HG03196 (cell line): ENCODE data around the gene GAGE10.
"Not testable (repeated sequence)": the region's sequence is repeated elsewhere in the genome, so short reads cannot be mapped to it uniquely, and the experiment has no call there.

Experiments used
- ATAC-seq: cut with Tn5 transposase; IDR thresholded peaks from one replicate; pipeline ENCODE4 v1.9.1; 2021; ENCODE audit not compliant: unreplicated experiment

GAGE10 gene

DNA sequence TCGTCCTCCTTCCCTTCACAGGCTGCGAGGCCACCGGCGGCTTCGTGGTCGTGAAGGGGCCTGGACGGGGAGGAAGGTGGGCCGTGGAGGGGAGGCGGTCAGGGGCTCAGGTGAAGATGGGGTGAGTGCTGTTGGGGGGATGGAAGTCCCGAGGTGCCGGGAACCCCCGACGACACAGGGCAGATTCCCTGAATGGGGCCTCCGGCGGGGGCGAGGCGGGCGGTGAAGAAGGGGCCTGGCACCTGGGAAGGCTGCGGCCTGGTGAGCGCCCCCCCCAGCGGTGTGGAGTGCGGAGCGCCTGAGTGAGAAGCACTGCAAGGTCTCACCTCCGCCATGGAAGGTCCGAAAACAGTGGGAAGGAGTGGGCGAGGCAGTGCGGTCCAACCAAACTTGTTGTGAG, 18.8 kb downstream of the GAGE10 start:
- not testable (repeated sequence) for ATAC-seq

DNA sequence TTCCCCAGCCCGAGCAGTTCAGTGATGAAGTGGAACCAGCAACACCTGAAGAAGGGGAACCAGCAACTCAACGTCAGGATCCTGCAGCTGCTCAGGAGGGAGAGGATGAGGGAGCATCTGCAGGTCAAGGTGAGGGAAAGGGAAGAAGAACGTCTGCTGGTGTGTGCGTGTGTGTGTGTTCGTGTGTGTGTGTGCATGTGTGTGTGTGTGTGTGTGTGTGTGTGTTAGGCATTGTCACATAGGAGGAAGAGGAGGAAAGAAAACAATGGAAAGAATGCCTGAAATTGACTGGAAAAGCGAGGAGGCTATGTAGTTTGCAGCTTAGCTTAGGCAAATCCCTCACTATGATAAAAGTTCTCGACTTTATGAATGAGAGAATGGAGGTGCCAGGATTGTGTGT, 20.3 kb downstream of the GAGE10 start:
- ATAC-seq, result not testable (repeated sequence)

DNA sequence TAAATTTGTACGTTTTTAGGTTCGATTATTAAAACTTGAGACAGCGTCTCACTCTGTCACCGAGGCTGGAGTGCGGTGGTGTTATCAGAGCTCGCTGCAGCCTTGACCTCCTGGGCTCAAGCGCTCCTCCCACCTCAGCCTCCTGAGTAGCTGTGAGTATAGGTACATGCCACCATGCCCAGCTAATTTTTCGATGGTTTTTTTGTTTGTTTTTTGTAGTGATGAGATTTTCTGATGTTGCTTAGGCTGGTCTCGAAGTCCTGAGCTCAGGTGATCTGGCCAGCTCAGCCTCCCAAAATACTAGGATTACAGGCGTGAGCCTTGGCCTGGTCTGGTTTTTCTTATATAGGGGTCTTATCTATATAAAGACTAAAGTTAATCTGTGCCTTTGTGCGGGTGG, 27.0 kb downstream of the GAGE10 start:
- not testable (repeated sequence) for ATAC-seq

DNA sequence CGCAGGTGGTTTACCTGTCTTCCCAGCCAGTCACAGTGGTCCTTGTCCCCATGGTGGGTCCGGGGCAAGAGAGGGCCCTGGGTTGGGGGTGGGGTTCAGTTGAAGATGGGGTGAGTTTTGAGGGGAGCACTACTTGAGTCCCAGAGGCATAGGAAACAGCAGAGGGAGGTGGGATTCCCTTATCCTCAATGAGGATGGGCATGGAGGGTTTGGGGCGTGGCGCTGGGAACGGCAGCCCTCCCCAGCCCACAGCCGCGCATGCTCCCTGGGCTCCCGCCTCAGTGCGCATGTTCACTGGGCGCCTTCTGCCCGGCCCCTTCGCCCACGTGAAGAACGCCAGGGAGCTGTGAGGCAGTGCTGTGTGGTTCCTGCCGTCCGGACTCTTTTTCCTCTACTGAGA, 27.8 kb downstream of the GAGE10 start, which contains the start of gene GAGE13:
TSS of gene GAGE13 (plus strand) at position 301 of the 400 bp plus-strand sequence. CDS start 1,156 bp downstream, outside the sequence.
- not testable (repeated sequence) for ATAC-seq

DNA sequence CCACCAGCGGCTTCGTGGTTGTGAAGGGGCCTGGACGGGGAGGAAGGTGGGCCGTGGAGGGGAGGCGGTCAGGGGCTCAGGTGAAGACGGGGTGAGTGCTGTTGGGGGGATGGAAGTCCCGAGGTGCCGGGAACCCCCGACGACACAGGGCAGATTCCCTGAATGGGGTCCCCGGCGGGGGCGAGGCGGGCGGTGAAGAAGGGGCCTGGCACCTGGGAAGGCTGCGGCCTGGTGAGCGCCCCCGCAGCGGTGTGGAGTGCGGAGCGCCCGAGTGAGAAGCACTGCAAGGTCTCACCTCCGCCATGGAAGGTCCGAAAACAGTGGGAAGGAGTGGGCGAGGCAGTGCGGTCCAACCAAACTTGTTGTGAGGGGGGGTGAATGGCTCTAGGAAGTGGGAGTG, 28.4 kb downstream of the GAGE10 start:
- not testable (repeated sequence) for ATAC-seq

DNA sequence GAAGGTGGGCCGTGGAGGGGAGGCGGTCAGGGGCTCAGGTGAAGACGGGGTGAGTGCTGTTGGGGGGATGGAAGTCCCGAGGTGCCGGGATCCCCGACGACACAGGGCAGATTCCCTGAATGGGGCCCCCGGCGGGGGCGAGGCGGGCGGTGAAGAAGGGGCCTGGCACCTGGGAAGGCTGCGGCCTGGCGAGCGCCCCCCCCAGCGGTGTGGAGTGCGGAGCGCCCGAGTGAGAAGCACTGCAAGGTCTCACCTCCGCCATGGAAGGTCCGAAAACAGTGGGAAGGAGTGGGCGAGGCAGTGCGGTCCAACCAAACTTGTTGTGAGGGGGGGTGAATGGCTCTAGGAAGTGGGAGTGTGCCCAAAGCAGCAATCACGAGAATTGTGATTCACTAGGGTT, 38.0 kb downstream of the GAGE10 start:
- not testable (repeated sequence) for ATAC-seq

DNA sequence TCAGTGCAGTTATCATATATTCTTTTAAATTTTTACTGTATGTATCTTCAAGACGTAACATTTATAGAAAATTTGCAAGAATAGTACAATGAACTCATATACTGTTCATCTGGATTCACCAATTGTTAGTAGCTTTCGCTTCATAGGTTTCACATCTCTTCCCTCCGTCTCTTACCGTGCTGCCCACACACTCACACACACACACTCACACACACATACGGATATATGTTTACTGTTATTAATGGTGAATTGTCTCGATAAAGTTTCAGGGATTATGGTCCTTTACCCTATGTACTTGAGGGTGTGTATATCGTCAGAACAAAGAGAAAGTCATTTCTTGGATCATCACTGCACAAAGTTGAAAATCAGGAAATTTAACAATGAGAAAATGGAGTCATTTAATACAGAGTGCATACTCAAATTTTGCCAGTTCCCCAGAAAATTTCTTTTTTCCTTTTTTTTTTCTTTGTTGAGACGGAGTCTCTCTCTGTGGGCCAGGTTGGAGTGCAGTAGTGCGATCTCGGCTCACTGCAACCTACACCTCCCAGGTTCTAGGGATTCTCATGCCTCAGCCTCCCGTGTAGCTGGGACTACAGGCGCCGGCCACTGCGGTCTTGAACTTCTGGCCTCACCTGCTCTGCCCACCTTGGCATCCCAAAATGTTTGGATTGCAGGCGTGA, 41.2 kb downstream of the GAGE10 start:
- ATAC-seq, result not testable (repeated sequence)

DNA sequence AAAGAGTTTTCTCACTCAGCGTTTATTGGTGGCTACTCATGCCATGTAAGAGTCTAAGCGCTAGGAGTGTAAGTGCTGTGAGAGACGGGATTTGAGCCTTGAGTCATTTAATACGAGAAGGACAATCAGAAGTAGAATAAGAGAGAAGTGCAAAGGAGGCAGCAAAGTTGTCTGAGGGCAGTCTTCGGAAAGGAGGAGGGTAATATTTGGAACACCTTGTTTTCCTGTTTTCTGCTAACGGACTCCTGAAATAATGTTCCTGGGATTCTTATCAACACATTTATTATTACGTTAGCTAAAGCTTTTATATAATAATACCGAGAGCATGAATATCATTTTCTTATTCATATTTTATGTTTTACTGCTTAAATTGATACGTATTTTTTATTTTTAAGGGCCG, 42.0 kb downstream of the GAGE10 start:
- not testable (repeated sequence) for ATAC-seq

DNA sequence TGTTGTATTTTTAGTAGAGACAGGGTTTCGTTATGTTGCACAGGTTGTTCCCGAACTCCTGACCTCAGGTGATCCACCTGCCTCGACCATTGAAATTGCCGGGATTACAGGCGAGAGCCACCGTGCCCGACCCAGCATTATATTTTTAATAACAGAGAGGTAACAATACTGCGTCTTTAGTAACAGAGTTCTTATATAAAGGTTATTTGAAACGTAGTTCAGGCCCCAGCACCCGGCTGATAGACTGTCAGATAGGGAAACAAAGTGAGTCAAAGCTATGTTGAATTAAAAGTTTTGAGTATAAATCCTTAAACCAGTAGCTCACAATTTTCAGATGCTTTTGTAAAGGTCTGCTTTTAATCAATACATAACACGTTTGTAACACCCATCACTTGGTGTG, 42.7 kb downstream of the GAGE10 start:
- ATAC-seq, result not testable (repeated sequence)
